Fibroblast of skin of left biceps (primary cell): ENCODE measurements around the gene COA8.

Source experiments
- DNase-seq, 2 experiments: peaks; one replicate each; pipeline ENCODE4 v3.0.0-alpha.2; 2013; ENCODE audit warnings: low read depth in 2 of 2

COA8 gene

DNA sequence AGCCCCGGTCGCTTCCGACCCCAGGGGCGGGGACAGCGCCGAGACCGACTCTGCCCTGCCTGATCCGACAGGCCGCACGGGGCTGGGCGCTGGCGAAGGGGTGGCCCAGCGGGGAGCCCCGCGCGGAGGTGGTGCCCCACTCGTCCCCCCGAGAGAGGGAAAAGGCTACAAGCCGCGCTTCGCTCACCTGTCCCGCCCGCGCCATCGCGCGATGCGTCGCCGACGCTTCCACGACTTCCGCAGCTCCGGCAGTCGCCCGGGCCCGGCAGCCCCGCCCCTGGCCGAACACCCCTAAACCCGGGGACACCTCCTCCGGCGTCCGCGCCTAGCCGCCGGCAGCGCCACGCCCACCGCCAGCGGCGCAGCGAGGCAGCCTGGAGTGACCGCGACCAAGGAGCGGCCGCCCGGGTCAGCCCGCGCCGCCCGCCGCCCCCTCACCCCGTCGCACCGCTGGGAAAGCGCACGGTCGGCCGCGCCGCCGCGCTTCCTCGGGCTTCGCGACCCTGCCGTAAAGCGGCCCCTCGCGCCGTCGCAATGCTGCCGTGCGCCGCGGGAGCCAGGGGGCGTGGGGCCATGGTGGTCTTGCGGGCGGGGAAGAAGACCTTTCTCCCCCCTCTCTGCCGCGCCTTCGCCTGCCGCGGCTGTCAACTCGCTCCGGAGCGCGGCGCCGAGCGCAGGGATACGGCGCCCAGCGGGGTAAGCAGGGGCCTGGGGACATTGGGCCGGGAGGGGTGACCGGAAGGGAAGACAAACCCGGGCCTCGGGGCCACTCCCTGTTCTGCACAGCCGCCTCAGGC, at the start of gene COA8, which contains the start of gene BAG5:
TSS of gene COA8 (plus strand) at position 532 of the 797 bp plus-strand sequence. CDS start at position 574, 42 bp downstream.
TSS of gene BAG5 (minus strand) at position 229 of the 797 bp plus-strand sequence. CDS start 1,493 bp downstream, outside the sequence.
- peak; percentile 41 to 51 for DNase-seq

DNA sequence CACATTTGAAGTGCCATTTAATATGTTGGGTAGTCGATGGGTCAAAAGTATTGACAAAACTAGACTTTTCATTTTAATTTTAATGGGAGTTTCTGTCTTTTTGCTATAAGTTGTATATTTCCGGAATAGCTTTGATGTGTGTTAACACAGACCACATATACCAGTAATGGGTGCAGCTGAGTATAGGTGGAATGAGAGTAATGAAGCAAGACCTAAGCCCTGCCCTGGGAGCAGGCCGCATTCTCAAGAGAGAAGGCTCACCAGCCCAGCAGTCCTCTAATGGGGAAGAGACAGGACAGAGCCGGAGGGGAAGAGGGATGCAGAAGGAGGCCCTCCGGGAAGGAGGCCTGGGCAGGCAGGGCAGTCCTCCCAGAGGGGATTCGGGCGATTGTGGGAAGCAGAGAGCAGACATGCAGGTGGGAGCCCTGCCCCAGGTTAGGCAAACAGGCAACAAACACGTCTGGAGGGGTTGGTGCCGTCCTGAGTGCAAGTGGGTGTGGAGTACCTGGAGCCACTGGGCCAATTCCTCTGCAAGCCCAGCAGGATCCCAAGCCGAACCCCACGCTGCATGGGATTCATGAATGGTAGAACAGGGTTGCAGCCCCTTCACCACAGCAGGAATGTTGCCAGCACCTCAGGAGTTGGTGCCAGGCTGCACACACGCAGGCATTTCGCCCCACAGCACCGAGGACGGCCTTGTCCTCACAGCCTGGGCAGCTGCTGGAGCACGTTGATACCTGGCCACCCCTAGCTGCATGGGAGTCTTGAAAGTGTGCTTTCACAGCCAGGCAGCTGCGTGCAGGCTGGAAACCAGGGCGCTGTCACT, 48.0 kb upstream of the COA8 start:
- DNase-seq, result no peak

GRCh38 chr14:103516426-103517173, 46.2 kb upstream of the COA8 start:
- DNase-seq, result no peak

- no peak for DNase-seq
These were observed 45.6 kb upstream of the COA8 start for GRCh38 chr14:103517174-103517566.

- DNase-seq, result no peak
These were observed 44.9 kb upstream of the COA8 start for GRCh38 chr14:103517721-103518421.

- no peak for DNase-seq
These were observed 44.2 kb upstream of the COA8 start for GRCh38 chr14:103518422-103519042.

DNA sequence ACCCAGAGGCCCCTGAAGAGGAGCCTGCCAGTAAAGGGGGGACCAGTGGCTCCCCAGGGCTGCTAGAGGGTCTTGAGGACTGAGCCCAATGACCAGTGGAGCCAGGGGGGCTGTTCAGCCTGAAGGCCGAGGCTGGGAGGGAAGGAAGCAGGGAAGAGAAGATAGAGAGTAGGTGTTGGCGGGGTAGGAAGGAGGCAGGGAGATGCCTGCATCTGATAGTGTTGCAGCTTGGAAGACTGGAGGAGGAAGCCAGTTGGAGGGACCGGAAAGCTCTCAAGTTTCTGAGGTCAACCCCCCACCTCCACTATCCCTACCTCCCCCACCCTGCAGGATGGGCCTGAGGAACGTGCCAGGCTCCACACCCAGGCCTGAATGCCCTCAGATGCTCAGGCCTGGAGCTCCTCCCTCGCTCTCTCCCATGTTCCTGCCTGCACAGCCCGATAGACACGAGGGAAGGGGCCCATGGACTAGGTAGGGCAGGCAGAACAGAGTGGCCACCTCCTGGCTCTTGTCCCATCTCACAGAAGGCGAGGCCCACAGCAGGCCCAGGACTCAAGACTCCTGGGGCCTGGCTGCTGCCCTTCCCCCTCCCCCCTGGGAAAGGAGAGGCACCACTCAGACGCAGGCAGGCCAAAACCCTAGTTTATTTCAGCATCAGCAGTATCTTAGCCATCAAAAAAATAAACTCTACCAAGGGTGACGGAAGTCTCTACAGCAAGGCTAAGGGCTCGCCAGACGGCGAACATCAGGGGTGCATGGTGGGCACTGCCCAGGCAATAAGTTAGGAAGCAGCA, 43.5 kb upstream of the COA8 start:
- DNase-seq, result no peak

DNA sequence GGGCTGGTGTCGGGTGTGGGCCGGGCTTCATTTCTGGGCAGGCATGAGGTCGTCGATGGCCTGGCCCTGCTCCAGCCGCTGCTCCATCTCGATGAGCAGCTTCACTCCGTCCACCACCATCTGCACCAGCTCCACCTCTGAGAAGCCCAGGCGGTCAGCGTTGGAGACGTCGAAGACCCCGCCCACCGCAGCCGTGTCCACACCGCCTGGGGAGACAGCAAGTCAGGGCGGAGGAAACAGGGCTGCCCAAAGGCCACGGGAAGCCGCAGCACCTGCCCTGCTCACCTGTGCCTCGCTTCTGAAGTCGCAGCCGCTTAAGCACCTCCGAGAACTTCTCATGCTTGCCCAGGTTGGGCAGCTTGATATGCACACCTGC, 42.9 kb upstream of the COA8 start:
- DNase-seq, result no peak

- DNase-seq, result no peak
These were observed 42.5 kb upstream of the COA8 start for GRCh38 chr14:103520269-103520656.

- peak in 1 of 2 experiments; percentile 32 for DNase-seq
These were observed 41.9 kb upstream of the COA8 start for GRCh38 chr14:103520657-103521437.

GRCh38 chr14:103521438-103521950, 41.3 kb upstream of the COA8 start:
- no peak for DNase-seq

DNA sequence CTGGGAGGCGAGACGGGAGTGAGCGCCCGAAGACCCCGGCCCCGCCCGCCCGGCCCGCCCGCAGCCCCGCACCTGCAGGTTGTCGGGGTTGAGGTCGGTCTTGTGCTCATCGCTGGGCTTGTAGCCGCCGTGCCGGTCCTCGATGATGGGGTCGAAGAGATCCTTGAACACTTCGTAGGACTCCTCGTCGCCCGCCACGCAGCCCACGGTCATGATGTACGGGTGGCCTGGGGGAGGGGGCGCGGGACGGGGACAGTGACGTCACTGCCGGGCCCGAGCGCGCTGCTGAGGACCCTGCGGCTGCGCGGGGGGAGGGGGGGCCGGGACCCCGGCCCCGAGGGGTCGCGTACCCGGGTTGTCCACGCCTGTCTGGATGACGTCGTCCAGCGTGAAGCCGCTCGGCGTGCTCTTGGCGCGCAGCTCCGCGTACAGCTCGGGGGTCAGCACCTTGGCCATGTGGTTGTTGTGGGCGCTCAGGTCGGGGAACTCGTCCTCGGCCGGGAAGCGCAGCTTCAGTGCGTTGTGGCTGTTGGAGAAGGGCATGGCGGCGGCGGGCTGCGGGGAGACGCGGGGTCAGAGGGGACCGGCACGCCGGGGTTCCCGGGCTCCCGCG, 40.7 kb upstream of the COA8 start:
- DNase-seq, result no peak

DNA sequence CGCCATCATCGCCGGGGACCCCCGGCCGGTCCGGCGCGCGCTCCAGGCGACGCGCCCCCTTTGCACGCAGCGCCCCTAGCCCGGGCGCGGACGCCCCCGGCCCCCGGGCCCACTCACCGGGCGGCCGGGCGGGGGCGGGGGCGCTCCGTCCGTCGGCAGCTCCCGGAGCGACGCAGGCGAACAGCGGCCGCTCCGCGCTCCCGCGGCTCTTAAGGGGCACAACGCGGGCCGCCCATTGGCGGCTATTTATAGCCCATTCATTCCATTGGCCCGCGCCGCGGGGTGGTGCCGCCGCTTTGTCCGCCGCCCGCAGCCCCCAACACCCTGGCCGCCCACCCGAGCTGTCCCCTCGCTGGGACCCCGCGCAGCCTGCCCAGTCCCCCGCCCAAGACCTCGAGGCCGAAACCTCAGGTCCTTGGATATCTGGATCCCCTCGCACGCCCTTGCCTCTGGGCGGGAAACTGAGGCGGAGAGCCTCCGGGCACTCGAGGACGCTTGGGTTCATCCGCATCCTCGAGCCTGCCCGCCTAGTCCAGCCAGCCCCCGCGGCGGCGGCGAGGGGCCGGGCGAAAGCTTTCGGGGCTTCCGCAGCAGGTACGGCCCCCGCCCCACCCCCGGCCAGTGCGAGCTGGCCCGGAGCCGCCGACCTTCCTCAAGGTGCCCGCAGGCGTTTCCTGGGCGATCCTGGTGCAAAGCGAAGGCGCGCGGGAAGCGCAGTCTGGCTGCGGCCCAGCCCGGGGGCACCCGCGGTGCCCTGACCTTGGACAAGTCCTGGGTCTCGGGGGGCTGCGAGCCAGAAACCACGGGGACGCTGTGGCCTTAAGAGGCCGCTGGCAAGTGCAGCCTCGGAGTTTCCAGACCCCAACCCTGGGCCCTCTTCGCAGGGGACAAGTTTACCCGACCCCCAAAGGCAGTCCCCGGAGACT, 39.8 kb upstream of the COA8 start, which contains the start of gene CKB:
TSS of gene CKB (minus strand) at position 182 of the 926 bp plus-strand sequence. CDS start 337 bp downstream, outside the sequence.
- DNase-seq, result no peak

- DNase-seq, result no peak
These were observed 39.2 kb upstream of the COA8 start for GRCh38 chr14:103523575-103523954.

DNA sequence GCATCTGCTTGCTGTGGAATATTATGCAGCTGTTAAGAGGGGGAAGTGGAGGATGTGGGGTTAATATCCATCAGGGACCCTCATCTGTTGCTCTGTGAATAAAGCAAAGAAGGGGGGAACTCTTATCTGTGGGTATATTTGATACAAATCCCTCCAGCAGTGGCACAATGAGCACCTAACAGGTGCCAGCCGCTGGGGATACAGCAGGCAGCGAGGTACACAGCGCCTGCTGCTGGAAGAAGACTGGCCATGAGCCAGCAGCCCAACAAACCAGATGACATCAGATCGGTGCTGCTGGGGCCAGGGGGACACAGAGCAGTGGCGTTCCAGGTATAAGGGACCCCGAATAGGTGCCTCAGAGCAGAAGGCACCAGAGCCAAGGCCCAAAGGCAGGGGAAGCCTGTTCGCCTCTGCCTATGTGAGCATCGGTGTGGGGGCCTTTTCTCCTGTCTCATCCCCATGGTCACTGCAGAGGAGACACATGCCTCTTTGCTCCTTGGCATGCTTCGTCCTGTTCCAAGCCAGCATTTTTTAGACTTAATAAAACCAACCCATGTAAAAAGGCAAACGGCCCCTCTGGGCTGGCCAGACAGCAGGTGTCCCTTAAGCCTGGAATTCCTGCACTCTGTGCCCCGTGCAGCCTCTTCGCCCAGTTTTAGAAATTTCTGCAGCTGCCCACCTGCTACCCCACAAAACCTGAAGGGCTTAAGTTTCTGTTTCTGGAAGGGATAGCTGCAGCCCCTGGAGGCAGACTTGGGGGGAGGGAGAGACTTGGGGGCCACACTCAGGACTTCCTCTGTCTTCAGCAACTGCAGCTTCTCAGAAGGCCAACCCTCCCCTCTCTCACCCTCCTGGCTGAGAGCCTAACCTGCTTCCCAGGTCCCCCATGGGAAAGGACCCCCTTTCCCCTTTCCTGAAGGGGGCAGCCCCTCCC, 38.5 kb upstream of the COA8 start:
- no peak for DNase-seq
